Uterus (tissue), 4 donors: Measurements from ENCODE around the gene ACSM3. TPM values are rescaled to one million over a fixed set of nuclear protein-coding genes. Genes with fewer than 3 reads are reported as not detected.

Experiments used
- DNase-seq, 2 donors: peaks; one replicate each; pipeline ENCODE4 v3.0.0-alpha.2; 2019 to 2020
- H3K27ac ChIP-seq, 2 donors: fragments of 200-600 bp; sonication (generic); 1 replicate in 1 of 2; 2 replicates in 1 of 2; pipeline ENCODE4 v1.5.1; 2016 to 2018
- H3K27me3 ChIP-seq, 2 donors: fragments of 200-600 bp; sonication (generic); one replicate each; pipeline ENCODE4 v1.5.1; 2018 to 2019; ENCODE audit warnings: control low read depth in 1 of 2
- H3K36me3 ChIP-seq, 2 donors: fragments of 200-600 bp; sonication (generic); one replicate each; pipeline ENCODE4 v1.5.1; 2019; ENCODE audit warnings: control low read depth in 1 of 2
- H3K4me1 ChIP-seq, 2 donors: fragments of 200-600 bp; sonication (generic); one replicate each; pipeline ENCODE4 v1.5.1; 2018 to 2019; ENCODE audit warnings: control low read depth in 1 of 2
- H3K4me3 ChIP-seq, 2 donors: fragments of 200-600 bp; sonication (generic); 1 replicate in 1 of 2; 2 replicates in 1 of 2; pipeline ENCODE4 v1.5.1; 2018 to 2019; ENCODE audit warnings: mild to moderate bottlenecking in 1 of 2
- H3K9me3 ChIP-seq, 2 donors: fragments of 200-600 bp; sonication (generic); one replicate each; pipeline ENCODE4 v1.5.1; 2019; ENCODE audit warnings: control low read depth in 1 of 2
- POLR2A ChIP-seq, 2 donors: fragments of 450-650 bp; IDR thresholded peaks; one replicate each; pipeline ENCODE4 v1.6.1; 2016; ENCODE audit warnings: antibody characterized with exemption in 2 of 2, mild to moderate bottlenecking in 1 of 2, moderate library complexity in 1 of 2
- intact Hi-C: fragments of 100-400 bp; cut with DNase I; formaldehyde crosslinking; loops from one replicate; pipeline ENCODE4 v1.15.1; 2023; ENCODE audit warnings: low total_unique reads
- total RNA-seq, 4 donors: library from RNA; depleted of rRNA in 3 of 4; stranded (reverse); fragments of >200 nt in 3 of 4; gene quantifications; one replicate each; pipeline versions ENCODE4 v1.1.0 to v1.2.4, GENCODE V29; 2014 to 2023
- TF ChIP-seq, protein P1 (sequence below), 4 experiments: fragments of 200-600 bp in 2 of 4; fragments of 450-650 bp in 2 of 4; sonication (generic) in 2 of 4; IDR thresholded peaks; one replicate each; pipeline ENCODE4 v1.5.1; 2016 to 2019; ENCODE audit warnings: antibody characterized with exemption in 4 of 4, mild to moderate bottlenecking in 2 of 4, moderate library complexity in 1 of 4
- donor health status: DM: yes; HTN: yes; CAD: no.

Gene ACSM3
- total RNA-seq, 4 donors from 2014 or later: 18.7 to 365 (median 175) TPM

- H3K4me3 ChIP-seq: peak overlapping the region; percentile 94 to 99
- H3K36me3 ChIP-seq: no peaks in the 10 kb centered on the region
- peaks cover 5 to 9% of the 10 kb centered on the region in 2 donors for H3K4me1 ChIP-seq
- no peak for TF ChIP-seq POLR2A (IDR thresholded peaks at IDR 0.05)
- TF ChIP-seq, protein P1, sequence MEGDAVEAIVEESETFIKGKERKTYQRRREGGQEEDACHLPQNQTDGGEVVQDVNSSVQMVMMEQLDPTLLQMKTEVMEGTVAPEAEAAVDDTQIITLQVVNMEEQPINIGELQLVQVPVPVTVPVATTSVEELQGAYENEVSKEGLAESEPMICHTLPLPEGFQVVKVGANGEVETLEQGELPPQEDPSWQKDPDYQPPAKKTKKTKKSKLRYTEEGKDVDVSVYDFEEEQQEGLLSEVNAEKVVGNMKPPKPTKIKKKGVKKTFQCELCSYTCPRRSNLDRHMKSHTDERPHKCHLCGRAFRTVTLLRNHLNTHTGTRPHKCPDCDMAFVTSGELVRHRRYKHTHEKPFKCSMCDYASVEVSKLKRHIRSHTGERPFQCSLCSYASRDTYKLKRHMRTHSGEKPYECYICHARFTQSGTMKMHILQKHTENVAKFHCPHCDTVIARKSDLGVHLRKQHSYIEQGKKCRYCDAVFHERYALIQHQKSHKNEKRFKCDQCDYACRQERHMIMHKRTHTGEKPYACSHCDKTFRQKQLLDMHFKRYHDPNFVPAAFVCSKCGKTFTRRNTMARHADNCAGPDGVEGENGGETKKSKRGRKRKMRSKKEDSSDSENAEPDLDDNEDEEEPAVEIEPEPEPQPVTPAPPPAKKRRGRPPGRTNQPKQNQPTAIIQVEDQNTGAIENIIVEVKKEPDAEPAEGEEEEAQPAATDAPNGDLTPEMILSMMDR (IDR thresholded peaks at IDR 0.05): no peak
- H3K27ac ChIP-seq: peak overlapping the region; percentile 96 to 99
- H3K27me3 ChIP-seq: no peaks in the 10 kb centered on the region
- peak; percentile 88 to 89 for DNase-seq
- intact Hi-C loops: no loop called here
- H3K9me3 ChIP-seq: no peaks in the 10 kb centered on the region
Observed at GRCh38 chr16:20740901-20741521, 22.8 kb upstream of the ACSM3 start.

GRCh38 chr16:20741554-20742285 lies 22.1 kb upstream of the ACSM3 start, which contains the start of gene THUMPD1:
Gene THUMPD1 (minus strand): TSS chr16:20741818. CDS start chr16:20741739, 79 bp downstream.
- no peaks in the 10 kb centered on the region for H3K9me3 ChIP-seq
- no peaks in the 10 kb centered on the region for H3K36me3 ChIP-seq
- DNase-seq: peak; percentile 96 to 97
- peak within 1 kb of the TSS; percentile 96 to 99 for H3K27ac ChIP-seq
- TF ChIP-seq POLR2A (IDR thresholded peaks at IDR 0.05): peak; percentile 55 to 84
- TF ChIP-seq, protein P1 (IDR thresholded peaks at IDR 0.05): peak in 2 of 4 experiments; percentile 12 to 17
- intact Hi-C loops: no loop called here
- no peaks in the 10 kb centered on the region for H3K27me3 ChIP-seq
- peak within 1 kb of the TSS; percentile 94 to 99 for H3K4me3 ChIP-seq
- peaks cover 5 to 9% of the 10 kb centered on the region in 2 donors for H3K4me1 ChIP-seq

- H3K36me3 ChIP-seq: no peaks in the 10 kb centered on the region
- no peaks in the 10 kb centered on the region for H3K9me3 ChIP-seq
- peaks cover 5 to 9% of the 10 kb centered on the region in 2 donors for H3K4me1 ChIP-seq
- no peak for DNase-seq
- no peak overlapping the region for H3K27ac ChIP-seq
- no peaks in the 10 kb centered on the region for H3K27me3 ChIP-seq
- TF ChIP-seq POLR2A (IDR thresholded peaks at IDR 0.05): no peak
- no peak overlapping the region for H3K4me3 ChIP-seq
- intact Hi-C loops: no loop called here
Observed at GRCh38 chr16:20743591-20743990, 20.2 kb upstream of the ACSM3 start.

GRCh38 chr16:20744922-20745440 lies 18.8 kb upstream of the ACSM3 start:
- DNase-seq: no peak
- Histone ChIP-seq H3K27me3 (no peaks in the 10 kb centered on the region), H3K4me3 (no peak overlapping the region), H3K36me3 (no peaks in the 10 kb centered on the region), H3K27ac (no peak overlapping the region), H3K4me1 (peaks cover 2 to 3% of the 10 kb centered on the region in 2 donors), H3K9me3 (no peaks in the 10 kb centered on the region)
- TF ChIP-seq, protein P1 (IDR thresholded peaks at IDR 0.05): no peak
- TF ChIP-seq POLR2A (IDR thresholded peaks at IDR 0.05): no peak
- intact Hi-C loops: no loop called here

GRCh38 chr16:20746461-20746860 lies 17.4 kb upstream of the ACSM3 start:
- DNase-seq: no peak
- no peak overlapping the region for H3K4me3 ChIP-seq
- H3K4me1 ChIP-seq: no peaks in the 10 kb centered on the region
- no peak overlapping the region for H3K27ac ChIP-seq
- no peaks in the 10 kb centered on the region for H3K36me3 ChIP-seq
- no peaks in the 10 kb centered on the region for H3K9me3 ChIP-seq
- intact Hi-C loops: no loop called here
- H3K27me3 ChIP-seq: no peaks in the 10 kb centered on the region
- TF ChIP-seq POLR2A (IDR thresholded peaks at IDR 0.05): no peak
- TF ChIP-seq, protein P1 (IDR thresholded peaks at IDR 0.05): no peak
